Esophagus squamous epithelium (tissue), 4 donors: ENCODE results near the gene KRCC1.

Experiments used
- POLR2A ChIP-seq, 4 donors: fragments of 450-650 bp; IDR thresholded peaks; one replicate each; pipeline ENCODE4 v1.6.1; 2017; ENCODE audit warnings: antibody characterized with exemption in 4 of 4, mild to moderate bottlenecking in 4 of 4, moderate library complexity in 3 of 4
- TF ChIP-seq, protein P1 (sequence below), 6 experiments: fragments of 450-650 bp in 4 of 6; fragments of 200-600 bp in 2 of 6; sonication (generic) in 2 of 6; IDR thresholded peaks; one replicate each; pipeline ENCODE4 v1.5.1; 2016 to 2019; ENCODE audit warnings: antibody characterized with exemption in 6 of 6, mild to moderate bottlenecking in 4 of 6, moderate library complexity in 4 of 6

DNA sequence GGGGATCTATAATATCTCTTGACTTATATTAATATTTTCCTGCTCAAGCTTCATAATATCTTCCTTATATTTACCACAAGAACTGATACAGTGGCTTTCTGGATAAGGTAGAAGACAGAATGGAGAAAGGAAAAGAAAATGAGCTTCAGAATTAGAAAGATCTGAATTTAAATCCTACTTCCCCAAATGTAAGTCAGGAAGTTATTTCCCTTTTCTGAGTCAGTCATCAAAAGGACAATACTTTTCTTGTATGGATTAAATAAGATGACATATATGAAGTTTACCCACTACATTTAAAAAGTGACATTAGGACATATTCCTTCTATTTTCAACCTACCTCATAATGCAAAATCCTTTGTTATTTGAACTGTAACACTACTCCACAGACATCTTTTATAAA lies 19.0 kb downstream of the KRCC1 start:
- TF ChIP-seq, protein P1, sequence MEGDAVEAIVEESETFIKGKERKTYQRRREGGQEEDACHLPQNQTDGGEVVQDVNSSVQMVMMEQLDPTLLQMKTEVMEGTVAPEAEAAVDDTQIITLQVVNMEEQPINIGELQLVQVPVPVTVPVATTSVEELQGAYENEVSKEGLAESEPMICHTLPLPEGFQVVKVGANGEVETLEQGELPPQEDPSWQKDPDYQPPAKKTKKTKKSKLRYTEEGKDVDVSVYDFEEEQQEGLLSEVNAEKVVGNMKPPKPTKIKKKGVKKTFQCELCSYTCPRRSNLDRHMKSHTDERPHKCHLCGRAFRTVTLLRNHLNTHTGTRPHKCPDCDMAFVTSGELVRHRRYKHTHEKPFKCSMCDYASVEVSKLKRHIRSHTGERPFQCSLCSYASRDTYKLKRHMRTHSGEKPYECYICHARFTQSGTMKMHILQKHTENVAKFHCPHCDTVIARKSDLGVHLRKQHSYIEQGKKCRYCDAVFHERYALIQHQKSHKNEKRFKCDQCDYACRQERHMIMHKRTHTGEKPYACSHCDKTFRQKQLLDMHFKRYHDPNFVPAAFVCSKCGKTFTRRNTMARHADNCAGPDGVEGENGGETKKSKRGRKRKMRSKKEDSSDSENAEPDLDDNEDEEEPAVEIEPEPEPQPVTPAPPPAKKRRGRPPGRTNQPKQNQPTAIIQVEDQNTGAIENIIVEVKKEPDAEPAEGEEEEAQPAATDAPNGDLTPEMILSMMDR (IDR thresholded peaks at IDR 0.05), result no peak
- TF ChIP-seq POLR2A (IDR thresholded peaks at IDR 0.05), result no peak
